Kidney glomerular epithelial cell (primary cell): ENCODE measurements around the gene TRPM3.

ENCODE experiments used
- DNase-seq: peaks from one replicate; lab custom pipeline; 2025; lab: John Stamatoyannopoulos, UW

Gene TRPM3

GRCh38 chr9:70552561-70552960 lies 568.9 kb downstream of the TRPM3 start:
- DNase-seq, result no peak

GRCh38 chr9:70551801-70552200 lies 569.6 kb downstream of the TRPM3 start:
- no peak for DNase-seq

- DNase-seq, result no peak
Measured at GRCh38 chr9:70551396-70551795, 570.0 kb downstream of the TRPM3 start.

- no peak for DNase-seq
Measured at GRCh38 chr9:70549926-70550325, 571.5 kb downstream of the TRPM3 start.

GRCh38 chr9:70542311-70542931 lies 579.0 kb downstream of the TRPM3 start:
- no peak for DNase-seq

GRCh38 chr9:70540016-70540415 lies 581.4 kb downstream of the TRPM3 start:
- no peak for DNase-seq

GRCh38 chr9:70539526-70539925 lies 581.9 kb downstream of the TRPM3 start:
- no peak for DNase-seq

GRCh38 chr9:70539001-70539400 lies 582.4 kb downstream of the TRPM3 start:
- DNase-seq, result no peak

GRCh38 chr9:70537084-70537483 lies 584.3 kb downstream of the TRPM3 start:
- no peak for DNase-seq

- no peak for DNase-seq
Measured at GRCh38 chr9:70535546-70536323, 585.7 kb downstream of the TRPM3 start.

GRCh38 chr9:70534471-70534870 lies 587.0 kb downstream of the TRPM3 start:
- DNase-seq, result no peak

- no peak for DNase-seq
Measured at GRCh38 chr9:70534061-70534460, 587.4 kb downstream of the TRPM3 start.

GRCh38 chr9:70533492-70533891 lies 587.9 kb downstream of the TRPM3 start:
- DNase-seq, result no peak

GRCh38 chr9:70532716-70533115 lies 588.7 kb downstream of the TRPM3 start:
- no peak for DNase-seq

GRCh38 chr9:70531311-70531710 lies 590.1 kb downstream of the TRPM3 start:
- no peak for DNase-seq

- DNase-seq, result no peak
Measured at GRCh38 chr9:70530716-70531115, 590.7 kb downstream of the TRPM3 start.

GRCh38 chr9:70529833-70530232 lies 591.6 kb downstream of the TRPM3 start:
- no peak for DNase-seq

GRCh38 chr9:70529377-70529776 lies 592.0 kb downstream of the TRPM3 start:
- DNase-seq, result no peak

- DNase-seq, result no peak
Measured at GRCh38 chr9:70526902-70527301, 594.5 kb downstream of the TRPM3 start.

- no peak for DNase-seq
Measured at GRCh38 chr9:70525519-70525918, 595.9 kb downstream of the TRPM3 start.

GRCh38 chr9:70519912-70520724 lies 601.3 kb downstream of the TRPM3 start:
- DNase-seq, result no peak

GRCh38 chr9:70517926-70518610 lies 603.4 kb downstream of the TRPM3 start:
- no peak for DNase-seq
